NCI-H345 (cell line): ENCODE results near the gene PKIG.

ENCODE experiments used
- DNase-seq: peaks from one replicate; lab custom pipeline; 2025; lab: John Stamatoyannopoulos, UW

The PKIG gene

GRCh38 chr20:44662261-44662660 lies 79.9 kb downstream of the PKIG start:
- no peak for DNase-seq

GRCh38 chr20:44664131-44664530 lies 81.8 kb downstream of the PKIG start:
- no peak for DNase-seq

- DNase-seq: no peak
These were observed 83.7 kb downstream of the PKIG start for GRCh38 chr20:44666066-44666465.
